MCF 10A (cell line): ENCODE data around the gene CDK14. TPM values are rescaled to one million over a fixed set of nuclear protein-coding genes. Genes with fewer than 3 reads are reported as not detected.

Source experiments
- BruUV-seq: library from RNA; stranded (reverse); fragments of 400-500 nt; replicated peaks from 2 replicates; lab custom pipeline; 2021; lab: Mats Ljungman, UMichigan
- CTCF ChIA-PET: fragments of 300-600 bp; sonication (Branson Sonifier 250); formaldehyde crosslinking; extraction: SDS; loops from one replicate; lab custom pipeline; 2021; ENCODE audit warnings: antibody characterized with exemption, inconsistent platforms; lab: Yijun Ruan, JAX
- POLR2A ChIA-PET: fragments of 300-600, 350-650 bp; sonication (Branson Sonifier 250); formaldehyde crosslinking; extraction: SDS; loops from one replicate; lab custom pipeline; 2020; ENCODE audit warnings: antibody characterized with exemption, inconsistent platforms; lab: Yijun Ruan, JAX
- DNase-seq: peaks from one replicate; pipeline ENCODE4 v3.0.0-alpha.2; 2018; ENCODE audit not compliant: unreplicated experiment
- H3K27ac Mint-ChIP-seq: one replicate; pipeline ENCODE4 v1.8.0; 2022; ENCODE audit warnings: mild to moderate bottlenecking, low read depth, mixed read lengths; ENCODE audit not compliant: unreplicated experiment
- H3K27me3 Mint-ChIP-seq: one replicate; pipeline ENCODE4 v1.8.0; 2022; ENCODE audit warnings: mixed read lengths; ENCODE audit not compliant: insufficient read depth, unreplicated experiment
- H3K36me3 Mint-ChIP-seq: one replicate; pipeline ENCODE4 v1.8.0; 2022; ENCODE audit warnings: mild to moderate bottlenecking, moderate library complexity, mixed read lengths; ENCODE audit not compliant: insufficient read depth, unreplicated experiment
- H3K4me1 Mint-ChIP-seq: one replicate; pipeline ENCODE4 v1.8.0; 2022; ENCODE audit warnings: mixed read lengths; ENCODE audit not compliant: insufficient read depth, unreplicated experiment
- H3K4me3 Mint-ChIP-seq: one replicate; pipeline ENCODE4 v1.8.0; 2022; ENCODE audit warnings: mild to moderate bottlenecking, moderate library complexity, mixed read lengths; ENCODE audit not compliant: unreplicated experiment
- H3K9me3 Mint-ChIP-seq: one replicate; pipeline ENCODE4 v1.8.0; 2022; ENCODE audit warnings: mixed read lengths; ENCODE audit not compliant: unreplicated experiment
- CTCF ChIP-seq: fragments of 200-600 bp; IDR thresholded peaks from one replicate; pipeline ENCODE4 v1.8.0; 2022; ENCODE audit warnings: antibody characterized with exemption, mild to moderate bottlenecking; ENCODE audit not compliant: unreplicated experiment
- intact Hi-C: fragments of 100-400 bp; cut with micrococcal nuclease; formaldehyde crosslinking; loops from 2 replicates; pipeline ENCODE4 v1.14.1; 2022
- total RNA-seq: library from RNA; stranded (reverse); gene quantifications from 2 replicates; pipeline ENCODE4 v1.2.3, GENCODE V29; 2022

Gene CDK14
- total RNA-seq, 1 experiment from 2014 or later: 32.0 TPM

- POLR2A ChIA-PET: interaction anchor here (0.6 to 1.7 kb wide), 3 partner anchors 8 to 774 kb away, joined by 4 to 6 read pairs (median 4); no protein-coding TSS in a partner anchor
- intact Hi-C loops: loop anchor here (5.0 kb wide), 1 partner anchor 75 kb away; no protein-coding TSS in a partner anchor
- peak; percentile 48 for DNase-seq
- peak overlapping the region; percentile 89 for H3K27ac Mint-ChIP-seq
- CTCF ChIA-PET: interaction anchor here (0.6 to 1.2 kb wide), 5 partner anchors 76 to 1031 kb away, joined by 3 to 4 read pairs (median 3); no protein-coding TSS in a partner anchor
- H3K36me3 Mint-ChIP-seq: no peaks in the 10 kb centered on the region
- BruUV-seq: no TSS peak
- no peaks in the 10 kb centered on the region for H3K27me3 Mint-ChIP-seq
- H3K4me3 Mint-ChIP-seq: no peak overlapping the region
- TF ChIP-seq CTCF: no peak
- peaks cover 39% of the 10 kb centered on the region for H3K4me1 Mint-ChIP-seq
- H3K9me3 Mint-ChIP-seq: no peaks in the 10 kb centered on the region
Measured at GRCh38 chr7:91242097-91242844, 646.1 kb downstream of the CDK14 start.

GRCh38 chr7:91243591-91244301, 647.6 kb downstream of the CDK14 start:
- ChIA-PET CTCF (interaction anchor here (0.6 to 1.4 kb wide), 3 partner anchors 11 to 268 kb away, joined by 3 to 4 read pairs (median 3); no protein-coding TSS in a partner anchor), POLR2A (interaction anchor here (1.7 kb wide), 2 partner anchors 8 to 18 kb away, joined by 4 read pairs; no protein-coding TSS in a partner anchor)
- DNase-seq: no peak
- Mint-ChIP-seq H3K27me3 (no peaks in the 10 kb centered on the region), H3K4me1 (peaks cover 44% of the 10 kb centered on the region), H3K4me3 (no peak overlapping the region), H3K9me3 (no peaks in the 10 kb centered on the region), H3K27ac (no peak overlapping the region), H3K36me3 (no peaks in the 10 kb centered on the region)
- BruUV-seq: no TSS peak
- intact Hi-C loops: loop anchor here (5.0 kb wide), 1 partner anchor 76 kb away; no protein-coding TSS in a partner anchor
- TF ChIP-seq CTCF: no peak

DNA sequence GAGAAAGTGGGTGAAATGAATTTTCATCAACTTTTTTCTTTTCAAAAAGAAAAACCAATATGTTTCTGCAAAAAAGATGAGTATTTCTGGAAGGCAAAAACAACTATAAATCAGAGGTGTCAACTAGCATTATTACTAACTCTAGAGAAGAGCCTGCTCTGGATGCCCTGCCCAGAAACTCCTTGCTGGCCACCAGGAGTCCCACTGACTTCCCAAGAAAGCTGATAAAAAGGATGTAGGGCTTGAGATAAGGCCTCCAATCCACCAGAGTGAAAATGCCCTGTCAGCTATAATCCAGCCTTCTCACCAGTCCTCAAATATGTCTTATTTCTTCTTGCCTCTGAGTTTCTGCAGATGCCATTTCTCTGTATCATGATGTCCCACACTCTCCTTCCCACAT, 651.4 kb downstream of the CDK14 start:
- no peak overlapping the region for H3K27ac Mint-ChIP-seq
- DNase-seq: no peak
- intact Hi-C loops: no loop called here
- no TSS peak for BruUV-seq
- POLR2A ChIA-PET: interaction anchor here (1.6 to 2.0 kb wide), 2 partner anchors 16 to 64 kb away, joined by 4 to 5 read pairs; no protein-coding TSS in a partner anchor
- CTCF ChIA-PET: interaction anchor here (0.7 to 1.3 kb wide), 2 partner anchors 158 kb away, joined by 3 to 7 read pairs; no protein-coding TSS in a partner anchor
- H3K36me3 Mint-ChIP-seq: no peaks in the 10 kb centered on the region
- H3K27me3 Mint-ChIP-seq: no peaks in the 10 kb centered on the region
- H3K9me3 Mint-ChIP-seq: no peaks in the 10 kb centered on the region
- no peak for TF ChIP-seq CTCF
- H3K4me1 Mint-ChIP-seq: peaks cover 37% of the 10 kb centered on the region
- H3K4me3 Mint-ChIP-seq: no peak overlapping the region
